ENCODE results near the gene ANKZF1. TPM values are rescaled to one million over a fixed set of nuclear protein-coding genes. Genes with fewer than 3 reads are reported as not detected.
"Not testable (repeated sequence)": the region's sequence is repeated elsewhere in the genome, so short reads cannot be mapped to it uniquely, and the experiment has no call there.

ANKZF1 gene
- total and polyA plus RNA-seq, 7 experiments from 2014 or later, result 29.7 to 287 (median 135) TPM

GRCh38 chr2:219252570-219252899, 22.9 kb downstream of the ANKZF1 start:
- no peak for ATAC-seq
- H3K9me3 ChIP-seq (ENCODE audit: control insufficient read depth in 2 of 3, low read length in 3 of 3), result no peaks in the 10 kb centered on the region
- peak overlapping the region; percentile 95 for H3K27ac ChIP-seq (ENCODE audit: low read depth, low read length)
- H3K4me1 ChIP-seq (ENCODE audit: control insufficient read depth in 2 of 2, insufficient read depth in 2 of 2, low read length in 2 of 2), result peaks cover 46 to 52% of the 10 kb centered on the region in 2 donors
- CTCF ChIA-PET, result interaction anchor here (0.8 to 2.2 kb wide), 7 partner anchors 22 to 83 kb away, joined by 3 to 11 read pairs (median 4); partner anchors contain the start of genes CNPPD1 and SLC23A3
- H3K27me3 ChIP-seq (ENCODE audit: control insufficient read depth in 2 of 2, insufficient read depth in 2 of 2, low read length in 2 of 2), result no peaks in the 10 kb centered on the region
- POLR2A ChIA-PET, result interaction anchor here (0.6 to 14.3 kb wide), 18 partner anchors 9 to 961 kb away, joined by 3 to 575 read pairs (median 7); partner anchors contain the start of genes ABCB6, ANKZF1, ATG9A and CNPPD1
- no peaks in the 10 kb centered on the region for H3K27me3 Mint-ChIP-seq
- intact Hi-C loops (cut with micrococcal nuclease), result loop anchor here (5.0 to 10.0 kb wide), 4 partner anchors 355 to 968 kb away; partner anchors contain the start of genes CNOT9 (in 1 of the 2), CTDSP1 (in 1 of the 2) and USP37 (in 1 of the 2)
- peak in 2 of 9 donors; percentile 44 to 52 for DNase-seq
- peaks cover 5 to 53% (median 36%) of the 10 kb centered on the region in 5 donors for H3K36me3 Mint-ChIP-seq
- H3K4me3 Mint-ChIP-seq, result peak overlapping the region; percentile 82 to 100 (median 92)
- peaks cover 11 to 46% (median 17%) of the 10 kb centered on the region in 3 experiments for H3K36me3 ChIP-seq (ENCODE audit: control insufficient read depth in 2 of 3, insufficient read depth in 3 of 3, low read length in 3 of 3)
- peak overlapping the region; percentile 79 for H3K4me3 ChIP-seq (ENCODE audit: low read length)
- H3K27ac Mint-ChIP-seq, result peak overlapping the region; percentile 88 to 99 (median 94)
- H3K4me1 Mint-ChIP-seq, result peaks cover 36 to 68% (median 61%) of the 10 kb centered on the region in 7 donors
- H3K9me3 Mint-ChIP-seq, result peaks cover 0 to 8% (median 0%) of the 10 kb centered on the region in 11 donors

- peaks cover 0 to 8% (median 0%) of the 10 kb centered on the region in 11 donors for H3K9me3 Mint-ChIP-seq
- Histone ChIP-seq H3K27me3 (ENCODE audit: control insufficient read depth in 2 of 2, insufficient read depth in 2 of 2, low read length in 2 of 2) (no peaks in the 10 kb centered on the region), H3K36me3 (ENCODE audit: control insufficient read depth in 2 of 3, insufficient read depth in 3 of 3, low read length in 3 of 3) (peaks cover 10 to 46% (median 17%) of the 10 kb centered on the region in 3 experiments), H3K27ac (ENCODE audit: low read depth, low read length) (peak within 1 kb of the TSS; percentile 95), H3K4me3 (ENCODE audit: low read length) (peak within 1 kb of the TSS; percentile 79), H3K4me1 (ENCODE audit: control insufficient read depth in 2 of 2, insufficient read depth in 2 of 2, low read length in 2 of 2) (peaks cover 40 to 46% of the 10 kb centered on the region in 2 donors), H3K9me3 (ENCODE audit: control insufficient read depth in 2 of 3, low read length in 3 of 3) (no peaks in the 10 kb centered on the region)
- peak within 1 kb of the TSS; percentile 82 to 100 (median 92) for H3K4me3 Mint-ChIP-seq
- POLR2A ChIA-PET, result interaction anchor here (0.6 to 14.3 kb wide), 24 partner anchors 9 to 1091 kb away, joined by 3 to 575 read pairs (median 4); partner anchors contain the start of genes ABCB6, ANKZF1, ATG9A and CNPPD1
- DNase-seq (peak in 8 of 9 donors; percentile 31 to 72 (median 45)), ATAC-seq (peak; percentile 34)
- intact Hi-C loops (cut with micrococcal nuclease), result loop anchor here (1.0 to 10.0 kb wide), 16 partner anchors 8 to 968 kb away; partner anchors contain the start of genes ANKZF1 (in 2 of the 2), ATG9A (in 2 of the 2), CNOT9 (in 2 of the 2) and GLB1L (in 2 of the 2)
- H3K36me3 Mint-ChIP-seq, result peaks cover 5 to 48% (median 34%) of the 10 kb centered on the region in 5 donors
- peaks cover 32 to 62% (median 55%) of the 10 kb centered on the region in 7 donors for H3K4me1 Mint-ChIP-seq
- peak within 1 kb of the TSS; percentile 88 to 99 (median 94) for H3K27ac Mint-ChIP-seq
- CTCF ChIA-PET, result interaction anchor here (0.7 to 4.1 kb wide), 11 partner anchors 8 to 84 kb away, joined by 3 to 21 read pairs (median 5); partner anchors contain the start of genes ANKZF1, ATG9A, CNPPD1 and GLB1L
- no peaks in the 10 kb centered on the region for H3K27me3 Mint-ChIP-seq
Observed at GRCh38 chr2:219252900-219253752, 23.5 kb downstream of the ANKZF1 start, which contains the start of gene TUBA4B. TSS of gene TUBA4B (plus strand) at chr2:219253243. CDS start at chr2:219253408, 165 bp downstream.

- no peaks in the 10 kb centered on the region for H3K9me3 ChIP-seq (ENCODE audit: control insufficient read depth in 2 of 3, low read length in 3 of 3)
- ChIA-PET CTCF (interaction anchor here (0.7 to 4.1 kb wide), 8 partner anchors 9 to 95 kb away, joined by 3 to 21 read pairs (median 6); partner anchors contain the start of genes ANKZF1, ATG9A, DNAJB2 and GLB1L), POLR2A (interaction anchor here (0.7 to 14.3 kb wide), 21 partner anchors 8 to 134 kb away, joined by 3 to 575 read pairs (median 5); partner anchors contain the start of genes ABCB6, ANKZF1, ATG9A and CNPPD1)
- peak within 1 kb of the TSS; percentile 95 for H3K27ac ChIP-seq (ENCODE audit: low read depth, low read length)
- H3K4me1 ChIP-seq (ENCODE audit: control insufficient read depth in 2 of 2, insufficient read depth in 2 of 2, low read length in 2 of 2), result peaks cover 31 to 38% of the 10 kb centered on the region in 2 donors
- H3K4me3 ChIP-seq (ENCODE audit: low read length), result peak within 1 kb of the TSS; percentile 79
- H3K4me3 Mint-ChIP-seq, result peak within 1 kb of the TSS; percentile 82 to 100 (median 92)
- intact Hi-C loops (cut with micrococcal nuclease), result loop anchor here (1.0 to 10.0 kb wide), 17 partner anchors 9 to 969 kb away; partner anchors contain the start of genes ANKZF1 (in 2 of the 2), ATG9A (in 2 of the 2), CNOT9 (in 2 of the 2) and DNAJB2 (in 2 of the 2)
- DNase-seq, result peak; percentile 84 to 94 (median 91)
- peak; percentile 92 for ATAC-seq
- H3K36me3 ChIP-seq (ENCODE audit: control insufficient read depth in 2 of 3, insufficient read depth in 3 of 3, low read length in 3 of 3), result peaks cover 7 to 44% (median 17%) of the 10 kb centered on the region in 3 experiments
- peak within 1 kb of the TSS; percentile 88 to 99 (median 96) for H3K27ac Mint-ChIP-seq
- H3K27me3 ChIP-seq (ENCODE audit: control insufficient read depth in 2 of 2, insufficient read depth in 2 of 2, low read length in 2 of 2), result no peaks in the 10 kb centered on the region
- peaks cover 28 to 54% (median 47%) of the 10 kb centered on the region in 7 donors for H3K4me1 Mint-ChIP-seq
- H3K9me3 Mint-ChIP-seq, result peaks cover 0 to 6% (median 0%) of the 10 kb centered on the region in 11 donors
- H3K27me3 Mint-ChIP-seq, result peaks cover 0 to 3% (median 0%) of the 10 kb centered on the region in 5 donors
- peaks cover 5 to 39% (median 27%) of the 10 kb centered on the region in 5 donors for H3K36me3 Mint-ChIP-seq
Observed at GRCh38 chr2:219253753-219254589, 24.4 kb downstream of the ANKZF1 start, which contains the start of gene TUBA4A. TSS of gene TUBA4A (minus strand) at chr2:219253918. CDS start at chr2:219253858, 60 bp downstream.

GRCh38 chr2:219254590-219255201, 25.1 kb downstream of the ANKZF1 start:
- Mint-ChIP-seq H3K4me3 (peak overlapping the region; percentile 82 to 99 (median 92)), H3K4me1 (peaks cover 24 to 46% (median 39%) of the 10 kb centered on the region in 7 donors), H3K27ac (peak overlapping the region; percentile 88 to 97 (median 94)), H3K9me3 (peaks cover 0 to 6% (median 0%) of the 10 kb centered on the region in 11 donors), H3K27me3 (peaks cover 0 to 7% (median 0%) of the 10 kb centered on the region in 5 donors), H3K36me3 (peaks cover 5 to 32% (median 20%) of the 10 kb centered on the region in 5 donors)
- ATAC-seq, result peak; percentile 55
- Histone ChIP-seq H3K27ac (ENCODE audit: low read depth, low read length) (peak overlapping the region; percentile 95), H3K4me1 (ENCODE audit: control insufficient read depth in 2 of 2, insufficient read depth in 2 of 2, low read length in 2 of 2) (peaks cover 26 to 31% of the 10 kb centered on the region in 2 donors), H3K4me3 (ENCODE audit: low read length) (peak overlapping the region; percentile 79), H3K9me3 (ENCODE audit: control insufficient read depth in 2 of 3, low read length in 3 of 3) (no peaks in the 10 kb centered on the region), H3K27me3 (ENCODE audit: control insufficient read depth in 2 of 2, insufficient read depth in 2 of 2, low read length in 2 of 2) (no peaks in the 10 kb centered on the region), H3K36me3 (ENCODE audit: control insufficient read depth in 2 of 3, insufficient read depth in 3 of 3, low read length in 3 of 3) (peaks cover 7 to 38% (median 17%) of the 10 kb centered on the region in 3 experiments)
- ChIA-PET POLR2A (interaction anchor here (0.6 to 14.3 kb wide), 16 partner anchors 8 to 368 kb away, joined by 3 to 575 read pairs (median 6); partner anchors contain the start of genes ABCB6, ANKZF1, ATG9A and CNPPD1), CTCF (interaction anchor here (0.6 to 4.1 kb wide), 9 partner anchors 9 to 96 kb away, joined by 3 to 21 read pairs (median 5); partner anchors contain the start of genes ANKZF1, ATG9A, DNAJB2 and GLB1L)
- DNase-seq, result peak in 8 of 9 donors; percentile 45 to 81 (median 75)
- intact Hi-C loops (cut with micrococcal nuclease), result loop anchor here (1.0 to 10.0 kb wide), 7 partner anchors 25 to 970 kb away; partner anchors contain the start of genes CNOT9 (in 1 of the 2), CTDSP1 (in 1 of the 2), DNAJB2 (in 1 of the 2) and USP37 (in 1 of the 2)

- not testable (repeated sequence) for H3K27me3 ChIP-seq (ENCODE audit: control insufficient read depth in 2 of 2, insufficient read depth in 2 of 2, low read length in 2 of 2); H3K4me1 ChIP-seq (ENCODE audit: control insufficient read depth in 2 of 2, insufficient read depth in 2 of 2, low read length in 2 of 2); DNase-seq; ATAC-seq; H3K27ac ChIP-seq (ENCODE audit: low read depth, low read length); H3K4me3 Mint-ChIP-seq; H3K36me3 Mint-ChIP-seq; H3K9me3 Mint-ChIP-seq; H3K27ac Mint-ChIP-seq; H3K4me3 ChIP-seq (ENCODE audit: low read length); H3K9me3 ChIP-seq (ENCODE audit: control insufficient read depth in 2 of 3, low read length in 3 of 3); H3K36me3 ChIP-seq (ENCODE audit: control insufficient read depth in 2 of 3, insufficient read depth in 3 of 3, low read length in 3 of 3)
- peaks cover 4 to 15% (median 11%) of the 10 kb centered on the region in 7 donors for H3K4me1 Mint-ChIP-seq
- peaks cover 0 to 25% (median 0%) of the 10 kb centered on the region in 5 donors for H3K27me3 Mint-ChIP-seq
- intact Hi-C loops (cut with micrococcal nuclease), result loop anchor here (10.0 kb wide), 2 partner anchors 694 to 974 kb away; partner anchors contain the start of genes CNOT9 (in 1 of the 2) and USP37 (in 1 of the 2)
- CTCF ChIA-PET, result interaction anchor here (1.1 to 1.5 kb wide), 2 partner anchors 14 to 36 kb away, joined by 3 to 5 read pairs; no protein-coding TSS in a partner anchor
- POLR2A ChIA-PET, result interaction anchor here (1.1 to 1.9 kb wide), 3 partner anchors 10 to 31 kb away, joined by 3 to 7 read pairs (median 3); partner anchors contain the start of genes ANKZF1 and ATG9A
Observed at GRCh38 chr2:219258942-219259341, 29.3 kb downstream of the ANKZF1 start.

Measured in naive thymus-derived CD4-positive, alpha-beta T cell (primary cell).